ENCODE results near the gene GDI2.

GRCh38 chr10:5738427-5738826 is 74.8 kb downstream of the GDI2 start:
- no peak for TF ChIP-seq POLR2AphosphoS5 (IDR thresholded peaks at IDR 0.05)
- no peak for TF ChIP-seq CTCF (IDR thresholded peaks at IDR 0.05)

All from upper lobe of left lung (tissue), 4 donors.